Umbilical cord (tissue), 2 donors: ENCODE measurements around the gene SRD5A1. TPM values are rescaled to one million over a fixed set of nuclear protein-coding genes. Genes with fewer than 3 reads are reported as not detected.

Source experiments
- DNase-seq: peaks from one replicate; pipeline ENCODE4 v3.0.0-alpha.2; 2015; ENCODE audit warnings: low spot score
- total RNA-seq: library from RNA; depleted of rRNA; stranded (reverse); fragments of >200 nt; gene quantifications from one replicate; pipeline ENCODE4 v1.2.3, GENCODE V29; 2014; ENCODE audit warnings: low replicate concordance; ENCODE audit not compliant: insufficient read depth

The SRD5A1 gene
- 5.5 TPM for total RNA-seq

GRCh38 chr5:6632888-6633468, at the start of gene SRD5A1, which contains the start of gene NSUN2:
Gene SRD5A1 (plus strand): TSS chr5:6633440. CDS start chr5:6633577, 137 bp downstream.
Gene NSUN2 (minus strand): TSS chr5:6633044. CDS start chr5:6632979, 65 bp downstream.
- DNase-seq, result peak; percentile 95

GRCh38 chr5:6584101-6584645, 49.1 kb upstream of the SRD5A1 start:
- DNase-seq, result no peak

- DNase-seq, result no peak
Observed at GRCh38 chr5:6584727-6585126, 48.5 kb upstream of the SRD5A1 start.

- no peak for DNase-seq
Observed at GRCh38 chr5:6585168-6585567, 48.1 kb upstream of the SRD5A1 start.

- DNase-seq, result no peak
Observed at GRCh38 chr5:6585939-6586646, 47.1 kb upstream of the SRD5A1 start.

- DNase-seq, result no peak
Observed at GRCh38 chr5:6586647-6587042, 46.6 kb upstream of the SRD5A1 start.

- DNase-seq, result no peak
Observed at GRCh38 chr5:6587171-6587570, 46.1 kb upstream of the SRD5A1 start.

- DNase-seq, result no peak
Observed at GRCh38 chr5:6590581-6590980, 42.7 kb upstream of the SRD5A1 start.

- no peak for DNase-seq
Observed at GRCh38 chr5:6591671-6592288, 41.5 kb upstream of the SRD5A1 start.

GRCh38 chr5:6592601-6593000, 40.6 kb upstream of the SRD5A1 start:
- no peak for DNase-seq

- no peak for DNase-seq
Observed at GRCh38 chr5:6593148-6594016, 39.9 kb upstream of the SRD5A1 start.

GRCh38 chr5:6594066-6594465, 39.2 kb upstream of the SRD5A1 start:
- no peak for DNase-seq

- no peak for DNase-seq
Observed at GRCh38 chr5:6595405-6595804, 37.8 kb upstream of the SRD5A1 start.

- no peak for DNase-seq
Observed at GRCh38 chr5:6596388-6596787, 36.9 kb upstream of the SRD5A1 start.

GRCh38 chr5:6597557-6597956, 35.7 kb upstream of the SRD5A1 start:
- no peak for DNase-seq

GRCh38 chr5:6598351-6598900, 34.8 kb upstream of the SRD5A1 start:
- DNase-seq, result no peak

GRCh38 chr5:6599739-6600138, 33.5 kb upstream of the SRD5A1 start:
- no peak for DNase-seq

GRCh38 chr5:6601271-6601670, 32.0 kb upstream of the SRD5A1 start:
- DNase-seq, result no peak

- no peak for DNase-seq
Observed at GRCh38 chr5:6601816-6602215, 31.4 kb upstream of the SRD5A1 start.

- DNase-seq, result no peak
Observed at GRCh38 chr5:6602441-6602840, 30.8 kb upstream of the SRD5A1 start.

GRCh38 chr5:6603643-6604042, 29.6 kb upstream of the SRD5A1 start:
- DNase-seq, result no peak
